Measurements from ENCODE around the gene KATNBL1. TPM values are rescaled to one million over a fixed set of nuclear protein-coding genes. Genes with fewer than 3 reads are reported as not detected.

The KATNBL1 gene
- total and polyA plus RNA-seq, 9 of the 15 experiments (the other 6 are each of a cell fraction or from before 2014, with no cell fraction given): 6.6 to 46.0 (median 24.0) TPM

- TF ChIP-seq KDM5B (IDR thresholded peaks at IDR 0.05; ENCODE audit: insufficient replicate concordance, low read depth, low read length) (peak; percentile 98), FOXJ3 (CRISPR knock-in tag; IDR thresholded peaks at IDR 0.05) (no peak), NR1H2 (CRISPR knock-in tag; IDR thresholded peaks at IDR 0.05) (0 out of 2 replicates have a peak, but pooled peaks have one; percentile 31), MYC (IDR thresholded peaks at IDR 0.05; ENCODE audit: low read depth, low read length) (peak; percentile 83), MYC (CRISPR knock-in tag; IDR thresholded peaks at IDR 0.05; ENCODE audit: borderline replicate concordance, low read depth) (no peak), FOXJ2 (tag; IDR thresholded peaks at IDR 0.05) (no peak), CHD2 (IDR thresholded peaks at IDR 0.05; ENCODE audit: low read depth, low read length) (0 out of 2 replicates have a peak, but pooled peaks have one; percentile 21), GABPA (tag; conservative IDR thresholded peaks at IDR 0.05; ENCODE audit: low read depth) (peak; percentile 48; the same call in 1 of the 2 replicates), HNRNPH1 (optimal IDR thresholded peaks at IDR 0.05; ENCODE audit: low read depth, low read length) (no peak), ZNF384 (IDR thresholded peaks at IDR 0.05; ENCODE audit: low read depth, low read length) (0 out of 2 replicates have a peak, but pooled peaks have one; percentile 40), GTF2E2 (tag; IDR thresholded peaks at IDR 0.05) (peak; percentile 44; the same call in 1 of the 2 replicates), TCF7L2 (IDR thresholded peaks at IDR 0.05; ENCODE audit: low read depth, low read length) (no peak), SPI1 (IDR thresholded peaks at IDR 0.05; ENCODE audit: borderline replicate concordance, low read depth, low read length) (peak; percentile 60; the same call in 1 of the 2 replicates), ARNT (IDR thresholded peaks at IDR 0.05) (no peak)
- TF ChIP-seq, protein P1, sequence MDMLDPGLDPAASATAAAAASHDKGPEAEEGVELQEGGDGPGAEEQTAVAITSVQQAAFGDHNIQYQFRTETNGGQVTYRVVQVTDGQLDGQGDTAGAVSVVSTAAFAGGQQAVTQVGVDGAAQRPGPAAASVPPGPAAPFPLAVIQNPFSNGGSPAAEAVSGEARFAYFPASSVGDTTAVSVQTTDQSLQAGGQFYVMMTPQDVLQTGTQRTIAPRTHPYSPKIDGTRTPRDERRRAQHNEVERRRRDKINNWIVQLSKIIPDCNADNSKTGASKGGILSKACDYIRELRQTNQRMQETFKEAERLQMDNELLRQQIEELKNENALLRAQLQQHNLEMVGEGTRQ (CRISPR knock-in tag; IDR thresholded peaks at IDR 0.05): no peak
- TF ChIP-seq, protein P2, sequence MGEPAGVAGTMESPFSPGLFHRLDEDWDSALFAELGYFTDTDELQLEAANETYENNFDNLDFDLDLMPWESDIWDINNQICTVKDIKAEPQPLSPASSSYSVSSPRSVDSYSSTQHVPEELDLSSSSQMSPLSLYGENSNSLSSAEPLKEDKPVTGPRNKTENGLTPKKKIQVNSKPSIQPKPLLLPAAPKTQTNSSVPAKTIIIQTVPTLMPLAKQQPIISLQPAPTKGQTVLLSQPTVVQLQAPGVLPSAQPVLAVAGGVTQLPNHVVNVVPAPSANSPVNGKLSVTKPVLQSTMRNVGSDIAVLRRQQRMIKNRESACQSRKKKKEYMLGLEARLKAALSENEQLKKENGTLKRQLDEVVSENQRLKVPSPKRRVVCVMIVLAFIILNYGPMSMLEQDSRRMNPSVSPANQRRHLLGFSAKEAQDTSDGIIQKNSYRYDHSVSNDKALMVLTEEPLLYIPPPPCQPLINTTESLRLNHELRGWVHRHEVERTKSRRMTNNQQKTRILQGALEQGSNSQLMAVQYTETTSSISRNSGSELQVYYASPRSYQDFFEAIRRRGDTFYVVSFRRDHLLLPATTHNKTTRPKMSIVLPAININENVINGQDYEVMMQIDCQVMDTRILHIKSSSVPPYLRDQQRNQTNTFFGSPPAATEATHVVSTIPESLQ (CRISPR knock-in tag; IDR thresholded peaks at IDR 0.05): 0 out of 2 replicates have a peak, but pooled peaks have one; percentile 51
Observed at GRCh38 chr15:34209421-34210282, at the start of gene KATNBL1 (continued).

Measured in K562 (cell line).